SW480 (cell line): Measurements from ENCODE around the gene SRD5A3.

Source experiments
- DNase-seq: peaks from one replicate; pipeline ENCODE4 v3.0.0-alpha.2; 2016; ENCODE audit warnings: low spot score

SRD5A3 gene

DNA sequence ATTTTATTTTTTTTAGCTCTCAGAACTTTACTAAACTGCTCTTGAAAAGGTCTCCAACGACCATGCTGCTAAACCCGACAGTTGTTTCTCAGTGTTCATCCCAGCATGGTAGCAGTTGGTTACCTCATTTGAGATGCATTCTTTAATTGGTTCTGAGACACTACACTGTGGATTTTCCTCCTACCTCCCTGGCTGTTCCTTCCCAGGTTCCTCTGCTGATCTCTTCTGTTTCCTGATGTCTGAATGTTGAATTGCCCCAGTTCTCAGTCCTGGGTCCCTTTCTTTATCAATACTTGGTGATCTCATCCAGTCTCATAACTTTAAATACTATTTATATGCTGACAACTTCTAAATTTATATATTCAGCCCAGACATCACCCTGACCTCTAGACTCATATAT lies 30.7 kb downstream of the SRD5A3 start:
- no peak for DNase-seq

DNA sequence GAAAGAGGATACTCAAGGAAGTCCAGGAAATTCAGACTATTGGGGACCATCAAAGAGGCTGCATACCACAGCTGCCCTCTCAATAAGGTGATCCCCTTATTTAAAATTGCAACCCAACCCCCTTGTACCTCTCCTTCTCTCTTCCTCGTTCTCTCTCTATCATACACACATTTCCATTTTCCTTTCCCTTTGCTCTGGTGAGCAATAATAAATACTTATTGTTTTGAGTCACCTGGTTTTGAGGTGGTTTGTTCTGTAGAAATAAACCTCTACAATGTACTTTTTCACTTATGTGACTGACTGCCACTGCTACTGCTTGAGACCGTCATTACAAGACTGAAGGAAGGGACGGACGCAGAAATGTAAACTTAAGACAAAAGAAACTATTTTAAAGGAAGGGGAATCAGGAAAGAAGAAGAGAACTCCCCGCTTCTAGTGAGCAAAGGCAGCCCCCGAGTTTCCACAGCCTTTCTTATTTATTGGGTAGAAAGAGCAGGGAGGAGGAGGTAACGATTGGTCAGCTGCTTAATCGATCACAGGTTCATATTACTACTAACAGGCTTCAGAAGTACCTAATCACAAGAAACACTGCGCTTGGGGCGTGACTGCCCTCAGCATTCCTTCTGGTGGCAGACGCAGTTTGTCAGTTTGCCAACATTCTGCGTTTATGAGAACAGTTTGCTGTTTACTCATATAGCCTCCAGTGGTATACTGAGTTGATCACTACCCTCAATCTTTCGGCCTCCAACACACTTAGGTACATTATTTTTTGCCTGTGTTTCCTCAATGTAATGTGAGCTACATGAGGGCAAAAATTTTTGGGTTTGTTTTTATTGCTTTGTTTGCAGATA lies 32.8 kb downstream of the SRD5A3 start:
- peak; percentile 18 for DNase-seq

DNA sequence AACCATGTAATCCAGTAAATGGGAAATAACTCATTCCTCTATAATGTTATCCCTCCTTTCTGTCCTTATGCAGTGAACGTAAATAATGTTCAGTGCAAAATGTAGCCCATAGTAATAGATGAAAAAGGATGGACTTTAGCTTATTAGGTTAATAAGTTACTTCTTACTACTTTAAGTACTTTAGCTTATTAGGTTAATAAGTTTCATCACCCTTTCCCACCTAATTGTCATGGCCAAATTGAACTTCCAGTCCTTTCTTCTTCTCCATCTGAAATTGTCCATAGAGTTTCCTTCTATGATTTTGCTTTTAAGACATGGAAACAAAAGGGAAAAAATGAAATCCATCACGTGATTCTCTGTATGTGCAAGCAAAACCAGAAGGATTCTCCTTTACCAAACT lies 34.5 kb downstream of the SRD5A3 start:
- no peak for DNase-seq

DNA sequence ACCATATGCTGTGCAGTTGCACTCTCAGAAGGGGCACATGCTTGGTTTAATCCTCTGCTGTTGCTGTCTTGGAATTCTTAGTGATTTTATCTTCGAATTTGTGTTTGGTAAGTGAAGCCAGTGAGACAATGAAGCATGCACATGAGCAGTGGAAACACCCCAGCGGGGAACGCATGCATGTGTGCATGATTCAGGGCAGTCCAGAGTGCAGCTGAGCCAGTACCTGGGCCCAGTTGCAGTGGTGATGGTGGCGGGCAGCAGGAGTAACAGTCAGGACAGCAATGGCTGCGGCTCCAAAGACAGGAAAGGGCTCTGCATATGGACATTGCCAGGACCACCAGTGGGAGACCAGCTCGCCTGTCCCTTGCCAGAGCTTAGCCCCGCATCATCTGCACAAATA lies 35.5 kb downstream of the SRD5A3 start:
- no peak for DNase-seq

DNA sequence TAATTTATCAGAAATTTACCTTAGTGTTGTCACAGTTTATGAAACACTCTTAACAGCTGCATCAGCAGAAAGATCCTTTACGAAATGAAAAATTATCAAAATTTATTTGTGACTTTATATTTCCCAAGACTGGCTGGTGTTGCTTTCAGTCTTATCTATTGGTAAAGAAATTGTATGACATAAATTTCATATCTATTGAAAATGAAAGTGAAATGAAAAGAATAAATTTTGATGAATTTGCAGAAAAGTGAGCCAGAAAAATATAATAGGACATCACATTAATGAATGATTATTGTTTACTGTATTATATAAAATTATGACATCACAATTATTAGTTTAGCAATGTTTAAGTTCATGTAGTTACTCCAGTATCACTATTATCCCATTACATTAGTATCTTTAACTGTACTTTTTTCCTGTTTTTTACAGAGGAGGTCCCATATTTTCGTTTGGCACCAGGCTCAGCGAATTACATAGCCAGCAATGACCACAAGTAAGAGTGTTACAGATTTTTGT lies 36.5 kb downstream of the SRD5A3 start:
- DNase-seq: no peak

DNA sequence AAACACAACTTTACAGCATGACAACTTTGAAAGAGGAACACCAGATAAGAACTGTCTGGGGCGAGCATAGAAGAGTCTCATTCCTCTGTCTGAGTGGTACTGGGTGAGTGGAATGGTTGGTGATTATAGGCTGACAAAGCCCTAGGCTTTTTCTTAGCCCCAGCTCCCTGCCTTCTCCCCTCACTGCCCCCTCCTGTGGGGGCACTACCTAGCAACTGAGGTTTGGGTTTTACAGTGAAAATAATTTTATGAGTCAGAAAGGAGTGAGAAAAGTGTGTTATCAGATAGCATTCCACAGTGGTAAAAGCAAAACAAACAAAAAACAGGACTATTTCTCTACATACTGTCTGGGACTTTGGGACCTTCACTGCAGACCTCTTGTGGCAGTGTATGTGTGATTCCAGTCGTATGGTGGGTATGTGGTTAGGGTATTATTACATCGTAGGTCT lies 39.2 kb downstream of the SRD5A3 start:
- no peak for DNase-seq

DNA sequence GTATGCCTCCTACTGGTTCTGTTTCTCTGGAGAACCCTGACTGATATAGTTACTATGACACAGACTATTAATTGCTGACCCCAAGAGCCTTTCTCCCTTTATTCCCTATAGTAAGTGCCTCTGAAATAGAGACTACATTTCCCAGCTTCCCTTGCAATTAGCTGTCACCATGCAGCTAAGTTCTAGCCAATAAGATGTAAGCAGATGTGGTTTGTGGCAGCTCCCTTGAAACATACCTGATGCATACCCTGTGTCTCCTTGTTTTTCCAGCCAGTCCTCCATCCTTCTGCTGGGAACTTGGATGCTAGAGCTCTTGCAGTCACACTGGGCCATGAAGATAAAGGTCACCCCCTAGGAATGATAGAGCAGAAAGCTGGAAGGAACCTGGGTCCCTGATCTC lies 40.0 kb downstream of the SRD5A3 start:
- peak; percentile 32 for DNase-seq

DNA sequence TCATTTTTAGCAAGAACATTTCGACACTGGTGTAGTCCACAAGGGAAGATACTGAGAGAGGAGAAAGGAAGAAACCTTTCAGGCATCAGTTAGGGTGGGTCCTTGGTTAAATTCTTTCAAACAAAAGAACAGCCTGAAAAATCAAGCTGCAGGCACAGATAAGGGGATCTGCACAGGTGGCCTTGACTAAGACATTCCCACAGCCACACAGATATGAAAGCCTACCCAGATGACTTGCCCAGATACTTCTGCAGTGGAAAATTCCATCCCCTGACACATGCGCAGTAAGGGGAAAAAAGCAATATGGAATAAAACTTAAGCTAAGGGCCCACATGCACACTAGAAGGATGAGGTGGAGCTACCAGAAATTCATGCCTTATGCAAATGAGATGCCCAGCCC lies 40.8 kb downstream of the SRD5A3 start:
- DNase-seq: no peak

DNA sequence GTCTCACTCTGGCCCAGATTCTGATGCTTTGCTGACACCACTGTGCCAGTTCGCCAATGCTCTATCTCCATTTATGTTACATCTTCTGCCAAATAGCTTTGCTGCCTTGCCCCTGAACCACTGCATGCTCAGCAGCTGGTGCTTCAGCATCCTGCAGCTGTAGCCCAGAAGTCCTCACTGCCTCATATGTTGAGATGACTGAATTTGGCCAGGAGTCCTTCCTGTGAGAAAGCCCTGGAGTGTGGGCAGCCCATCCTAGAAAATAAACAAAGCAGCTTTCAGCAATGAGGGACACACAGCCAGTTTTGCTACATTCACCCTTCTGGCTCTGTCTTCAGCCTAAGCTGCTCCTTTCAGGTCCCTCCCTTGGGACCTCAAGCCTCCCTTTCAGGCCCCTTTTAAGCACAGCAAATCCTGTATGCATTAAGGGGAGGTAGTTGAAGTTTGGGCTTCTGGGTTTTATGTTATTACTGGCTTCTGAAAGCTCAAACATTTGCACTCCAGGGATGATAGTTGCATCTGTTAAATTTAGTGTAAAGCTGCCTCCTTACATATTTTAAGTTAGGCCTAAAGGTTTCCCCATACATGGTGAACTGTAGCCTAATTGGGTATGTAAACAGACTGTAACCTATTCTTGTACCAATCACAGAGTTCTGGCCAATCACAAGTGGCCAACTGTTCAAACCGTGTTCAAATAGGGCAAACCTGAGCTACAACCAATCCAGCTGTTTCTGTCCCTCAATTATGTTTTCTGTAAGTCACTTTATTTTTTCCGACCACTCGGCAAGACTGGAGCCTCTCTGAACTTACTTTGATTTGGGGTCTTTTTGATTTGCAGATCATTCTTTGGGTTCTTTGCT lies 47.6 kb downstream of the SRD5A3 start:
- no peak for DNase-seq

DNA sequence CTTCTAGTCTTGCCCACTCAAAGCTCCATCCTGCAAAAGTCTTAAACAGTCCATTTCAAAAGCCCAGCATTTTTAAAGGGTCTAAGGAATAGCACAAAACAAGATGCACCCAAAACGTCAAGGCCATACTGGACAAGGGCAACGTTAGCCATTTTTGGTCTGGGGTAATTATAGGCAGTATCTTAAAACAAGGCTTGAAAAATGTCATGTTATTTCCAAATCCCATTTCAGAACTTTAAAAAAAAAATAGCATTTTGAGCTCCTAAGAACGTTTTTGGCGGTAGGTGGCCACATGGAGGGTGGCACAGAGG lies 49.1 kb downstream of the SRD5A3 start:
- DNase-seq: no peak

DNA sequence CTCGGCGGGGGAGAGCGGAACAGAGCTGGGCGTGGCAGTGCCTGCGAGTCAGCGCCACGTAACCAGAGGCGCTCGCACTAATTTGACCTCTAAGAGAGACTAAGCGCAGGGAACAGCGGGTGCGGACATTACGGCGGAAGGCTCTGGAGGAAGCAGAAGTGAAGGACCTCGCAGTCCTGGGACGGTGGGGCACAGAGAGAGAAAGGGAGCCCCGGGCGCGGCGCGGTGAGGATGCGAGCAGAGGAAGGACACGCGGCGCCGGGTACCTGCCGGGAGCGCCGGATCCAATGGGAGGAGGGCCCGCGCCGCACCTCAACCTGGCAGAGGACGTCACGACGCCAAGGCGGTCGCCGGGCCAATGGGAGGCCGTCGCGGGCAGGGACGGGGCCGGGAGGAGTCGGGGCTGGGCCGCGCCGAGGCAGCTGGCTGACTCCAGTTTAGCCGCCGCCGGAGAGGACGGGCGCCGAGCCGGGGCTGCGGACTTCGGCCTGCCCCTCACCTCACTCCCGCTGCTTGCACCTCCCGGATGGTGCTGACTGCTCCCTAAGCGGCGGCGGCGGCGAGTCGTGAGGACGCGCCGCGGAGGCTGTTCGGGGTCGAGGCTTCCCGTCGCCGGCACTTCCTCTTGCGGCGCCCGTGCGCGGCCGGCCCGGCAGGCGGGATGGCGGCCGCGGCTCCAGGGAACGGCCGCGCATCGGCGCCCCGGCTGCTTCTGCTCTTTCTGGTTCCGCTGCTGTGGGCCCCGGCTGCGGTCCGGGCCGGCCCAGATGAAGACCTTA lies 49.7 kb downstream of the SRD5A3 start, which contains the start of gene TMEM165:
Gene TMEM165 (plus strand): TSS at position 429 of the 779 bp plus-strand sequence. CDS start 233 bp downstream, at position 662.
- peak; percentile 83 for DNase-seq

DNA sequence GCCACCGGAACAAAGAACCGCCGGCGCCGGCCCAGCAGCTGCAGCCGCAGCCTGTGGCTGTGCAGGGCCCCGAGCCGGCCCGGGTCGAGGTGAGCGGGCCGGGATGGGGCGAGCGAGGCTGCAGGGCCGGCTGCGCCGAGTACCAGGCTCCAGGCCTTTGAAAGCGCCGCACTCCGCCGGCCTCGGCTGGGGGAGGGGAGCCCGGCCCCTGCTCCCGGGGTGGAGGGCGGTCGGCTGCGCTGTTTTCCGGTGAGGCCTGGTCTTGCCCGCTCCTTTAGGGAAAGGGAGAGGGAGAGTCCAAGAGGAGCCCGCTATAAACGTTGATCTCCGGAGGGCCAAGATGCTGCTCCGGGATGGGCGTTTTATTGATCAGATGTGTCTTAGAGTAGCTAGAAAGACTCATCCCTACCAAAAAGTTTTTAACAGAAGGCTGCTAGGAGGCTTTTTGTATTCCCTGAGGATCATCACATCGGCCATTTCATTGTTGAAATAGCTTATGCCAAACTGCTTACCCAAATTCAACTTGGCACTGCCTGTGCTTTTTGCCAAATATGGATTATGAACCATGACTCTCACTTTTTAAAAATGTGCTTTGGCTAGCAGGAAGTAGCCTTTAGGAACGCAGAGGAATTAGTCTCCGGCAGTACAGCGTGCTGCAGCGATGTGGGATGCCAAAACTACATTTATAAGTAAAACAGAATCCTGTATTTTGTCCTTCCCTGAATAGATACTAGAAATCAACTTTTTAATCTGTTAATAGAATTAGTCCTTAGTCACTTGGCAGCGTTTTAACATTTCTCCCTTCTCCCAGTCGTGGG lies 50.5 kb downstream of the SRD5A3 start:
- DNase-seq: peak; percentile 25

DNA sequence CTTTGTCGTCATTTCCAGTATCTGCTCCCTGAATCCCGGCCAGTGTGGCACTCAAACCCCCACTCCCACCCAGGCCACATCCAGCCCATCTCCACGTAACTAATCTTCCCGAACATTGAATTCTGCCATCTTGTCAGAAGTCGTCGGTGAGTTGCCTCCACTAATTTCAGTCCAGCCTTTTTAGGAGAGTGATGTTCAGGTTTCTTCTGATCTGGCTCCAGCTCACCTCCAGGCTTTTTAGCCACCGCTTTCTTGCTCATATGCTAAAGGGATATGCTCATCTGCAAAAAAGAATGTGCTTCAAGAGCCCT lies 51.0 kb downstream of the SRD5A3 start:
- DNase-seq: no peak

DNA sequence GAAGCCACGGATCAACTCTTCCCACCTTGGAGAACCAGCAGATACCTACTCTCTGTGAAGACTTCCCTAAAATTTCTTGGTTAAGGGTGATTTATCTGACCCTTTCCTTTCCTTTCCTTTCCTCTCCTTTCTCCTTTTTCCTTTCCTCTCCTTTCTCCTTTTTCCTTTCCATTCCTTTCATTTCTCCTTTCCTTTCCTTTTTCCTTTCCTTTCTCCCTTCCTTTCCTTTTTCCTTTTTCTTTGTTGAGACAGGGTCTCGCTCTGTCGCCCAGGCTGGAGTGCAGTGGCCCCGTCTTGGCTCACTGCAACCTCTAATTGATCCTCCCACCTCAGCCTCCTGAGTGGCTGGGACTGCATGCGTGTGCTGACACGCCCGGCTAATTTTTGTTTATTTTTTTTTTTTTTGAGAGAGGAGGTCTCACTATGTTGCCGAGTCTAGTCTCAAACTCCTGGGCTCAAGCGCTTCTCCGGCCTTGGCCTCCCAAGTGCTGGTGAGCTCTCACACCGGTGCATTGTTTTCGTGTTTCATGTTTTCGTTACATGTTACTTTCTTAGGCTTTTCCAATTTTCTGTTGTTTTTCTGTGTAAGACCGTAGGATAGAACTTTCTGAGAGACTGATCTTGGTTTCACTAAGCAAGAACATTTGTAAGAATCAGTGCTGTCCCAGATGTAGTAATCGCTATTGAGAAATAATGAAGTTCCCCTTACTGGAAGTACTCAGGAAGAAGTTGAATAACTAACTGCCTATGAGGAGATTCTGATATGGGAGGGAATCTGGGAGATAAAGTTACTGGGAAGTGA lies 51.7 kb downstream of the SRD5A3 start:
- DNase-seq: no peak

DNA sequence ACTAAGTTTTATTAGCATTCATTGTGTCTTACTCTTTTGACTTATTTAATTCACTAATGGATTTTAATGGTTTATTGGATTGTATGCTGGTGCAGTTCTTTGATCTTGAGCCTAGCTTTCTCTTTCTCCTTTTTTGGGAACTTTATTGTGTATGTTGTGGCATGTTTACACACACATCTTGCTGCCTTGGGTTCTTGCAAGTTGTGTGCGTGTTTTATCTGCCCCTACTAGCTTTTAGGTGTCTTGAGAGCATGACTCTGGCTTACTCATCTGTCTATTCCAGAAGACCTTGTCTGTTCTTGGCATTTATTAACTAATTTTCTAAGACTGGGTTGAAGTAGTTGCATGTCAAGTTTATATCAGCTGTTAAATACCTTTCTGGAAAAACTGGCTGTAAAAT lies 52.4 kb downstream of the SRD5A3 start:
- DNase-seq: no peak

DNA sequence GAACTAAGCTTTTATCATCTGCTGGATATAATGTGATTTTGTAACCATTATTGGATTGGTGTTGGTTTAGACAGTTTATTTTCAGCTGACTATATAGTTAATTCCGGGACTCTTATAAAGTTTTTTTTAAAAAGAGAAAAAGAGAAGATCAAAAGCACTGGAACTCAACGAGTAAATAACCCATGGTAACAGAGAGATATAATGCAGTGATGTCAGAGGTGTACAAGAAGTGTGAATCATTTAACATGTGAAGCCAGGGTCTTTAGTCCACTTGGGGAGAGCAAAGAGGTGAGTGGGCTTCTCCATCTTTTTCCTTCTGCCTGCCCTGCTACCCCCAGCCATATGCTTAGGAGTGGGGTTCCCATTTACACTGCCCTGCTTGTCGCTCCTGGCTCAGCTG lies 52.9 kb downstream of the SRD5A3 start:
- no peak for DNase-seq

DNA sequence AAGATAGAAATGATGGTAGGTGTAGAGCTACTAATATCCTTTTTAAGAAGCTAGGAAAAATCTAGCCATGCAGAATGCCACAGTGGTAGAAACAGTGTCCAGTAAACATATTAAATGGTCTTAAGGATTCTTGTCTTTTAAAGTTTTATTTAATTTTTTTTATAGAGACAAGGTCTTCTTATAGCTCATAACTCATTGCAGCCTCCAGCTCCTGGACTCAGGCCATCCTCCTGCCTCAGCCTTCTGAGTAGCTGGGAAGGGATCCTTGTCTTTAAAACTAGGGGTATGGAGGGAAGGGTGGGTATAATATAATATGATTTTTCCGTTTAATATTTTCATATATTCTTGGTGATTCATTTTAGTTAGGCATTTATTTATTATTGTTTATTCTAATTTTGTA lies 53.5 kb downstream of the SRD5A3 start:
- DNase-seq: no peak

DNA sequence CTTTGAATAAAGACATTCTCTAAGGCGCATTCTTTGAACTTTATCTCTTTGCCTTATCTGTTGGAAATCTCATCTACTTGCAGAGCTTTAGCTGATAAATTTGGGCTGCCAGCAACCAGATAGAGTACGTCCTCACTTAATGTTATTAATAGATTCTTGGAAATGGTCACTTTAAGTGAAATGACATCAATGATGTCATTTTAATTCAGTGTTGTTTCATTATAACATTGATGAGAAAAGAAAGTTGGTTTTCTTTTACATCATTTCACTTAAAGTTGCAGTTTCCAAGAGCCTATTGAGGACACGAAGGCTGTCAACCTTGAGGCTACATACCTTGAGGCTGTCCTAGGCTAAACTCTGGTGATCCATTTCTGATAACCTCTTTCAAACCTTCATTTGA lies 59.0 kb downstream of the SRD5A3 start:
- no peak for DNase-seq

DNA sequence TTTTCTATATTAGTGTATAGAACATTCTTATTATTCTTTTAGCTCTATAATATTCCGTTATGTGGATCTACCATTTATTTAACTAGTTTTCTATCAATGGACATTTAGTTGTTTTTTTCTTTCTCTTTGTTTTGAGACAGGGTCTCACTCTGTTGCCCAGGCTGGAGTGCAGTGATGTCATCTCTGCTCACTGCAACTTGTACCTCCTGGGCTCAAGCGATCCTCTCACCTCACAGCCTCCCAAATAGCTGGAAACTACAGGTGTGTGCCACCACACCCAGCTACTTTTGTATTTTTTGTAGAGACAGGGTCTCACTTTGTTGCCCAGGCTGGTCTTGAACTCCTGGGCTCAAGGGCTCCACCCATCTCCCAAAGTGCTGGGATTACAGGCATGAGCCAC lies 60.5 kb downstream of the SRD5A3 start:
- no peak for DNase-seq

DNA sequence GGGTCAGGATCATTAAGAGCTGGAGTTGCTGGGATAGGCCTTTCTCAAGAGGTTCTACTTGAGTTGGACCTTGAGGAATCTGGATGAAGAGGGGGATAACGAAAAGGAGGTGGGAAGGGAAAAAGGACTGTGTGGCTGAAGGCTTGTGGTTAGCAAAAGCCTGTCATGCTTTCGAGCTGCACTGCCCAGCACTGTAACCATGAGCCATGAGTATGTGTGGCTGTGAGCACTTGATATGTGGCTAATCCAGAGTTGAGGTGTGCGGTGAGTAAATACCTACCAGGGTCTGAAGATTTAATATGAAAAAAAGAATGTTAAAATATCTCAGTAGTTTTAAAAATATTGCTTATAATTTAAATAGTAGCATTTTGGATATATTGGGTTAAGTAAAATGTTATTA lies 61.1 kb downstream of the SRD5A3 start:
- no peak for DNase-seq

DNA sequence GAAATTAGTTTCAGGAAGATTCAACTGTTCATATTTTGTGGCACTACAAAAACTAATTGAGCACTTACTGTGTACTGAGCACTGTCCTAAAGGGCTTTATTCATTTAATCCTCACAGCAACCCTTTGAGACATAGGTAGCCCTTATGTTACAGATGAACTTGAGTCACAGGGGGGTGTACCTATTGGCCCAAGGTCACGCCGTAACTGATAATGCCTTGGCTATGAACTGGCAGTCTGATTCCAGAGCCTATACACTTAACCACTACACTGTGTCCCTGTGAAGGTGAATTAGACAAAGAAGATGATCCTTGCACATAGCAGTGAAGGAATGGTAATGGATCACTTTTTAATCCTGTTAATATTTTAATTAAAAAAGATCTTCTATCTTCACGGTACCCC lies 61.7 kb downstream of the SRD5A3 start:
- DNase-seq: no peak
